ENCODE results near the gene FBXO24.

- TF ChIP-seq CTCF (IDR thresholded peaks at IDR 0.05) (no peak), POLR2AphosphoS5 (IDR thresholded peaks at IDR 0.05) (no peak), POLR2A (IDR thresholded peaks at IDR 0.05) (no peak)
Observed at GRCh38 chr7:100572949-100573675, 13.0 kb upstream of the FBXO24 start.
